ENCODE results near the gene SSBP1. TPM values are rescaled to one million over a fixed set of nuclear protein-coding genes. Genes with fewer than 3 reads are reported as not detected.

Gene SSBP1
- total and polyA plus RNA-seq, 2 experiments from 2014 or later: 113 to 278 TPM

GRCh38 chr7:141698247-141699015 lies 39.7 kb upstream of the SSBP1 start:
- no peak overlapping the region for H3K9ac ChIP-seq
- no peaks in the 10 kb centered on the region for H3K27me3 ChIP-seq (replicated peaks; ENCODE audit: insufficient read depth)
- H3K9me2 ChIP-seq (ENCODE audit: insufficient read depth): no peaks in the 10 kb centered on the region
- no peaks in the 10 kb centered on the region for H3K9me3 ChIP-seq (ENCODE audit: low read depth)
- no peak overlapping the region for H2AFZ ChIP-seq
- H3K4me3 ChIP-seq: no peak overlapping the region
- H3K4me1 ChIP-seq (ENCODE audit: insufficient read depth): no peaks in the 10 kb centered on the region
- no peaks in the 10 kb centered on the region; the same call in 1 of the 2 replicates for H3F3A ChIP-seq (ENCODE audit: insufficient read depth)
- H3K4me2 ChIP-seq (ENCODE audit: unreplicated experiment): no peak overlapping the region
- no peaks in the 10 kb centered on the region for H3K36me3 ChIP-seq (ENCODE audit: low read depth)
- H3K27ac ChIP-seq: no peak overlapping the region
- no peaks in the 10 kb centered on the region; the same call in 1 of the 2 replicates for H3K79me2 ChIP-seq (ENCODE audit: insufficient read depth)
- in situ Hi-C loops (cut with MboI): no loop called here
- 80 to 94% methylated on average over 1 of the region's 1 CpG for WGBS, 2 experiments (ENCODE audit: low coverage in 1 of 2, low lambda C conversion rate in 2 of 2, missing lambda C conversion rate in 2 of 2)
- no peak for DNase-seq
- no peaks in the 10 kb centered on the region for H4K20me1 ChIP-seq (ENCODE audit: insufficient read depth)
- TF ChIP-seq EZH2phosphoT487 (IDR thresholded peaks at IDR 0.05; ENCODE audit: insufficient read depth, low read depth) (no peak), EZH2 (IDR thresholded peaks at IDR 0.05; ENCODE audit: insufficient read depth, poor library complexity, severe bottlenecking) (no peak)

DNA sequence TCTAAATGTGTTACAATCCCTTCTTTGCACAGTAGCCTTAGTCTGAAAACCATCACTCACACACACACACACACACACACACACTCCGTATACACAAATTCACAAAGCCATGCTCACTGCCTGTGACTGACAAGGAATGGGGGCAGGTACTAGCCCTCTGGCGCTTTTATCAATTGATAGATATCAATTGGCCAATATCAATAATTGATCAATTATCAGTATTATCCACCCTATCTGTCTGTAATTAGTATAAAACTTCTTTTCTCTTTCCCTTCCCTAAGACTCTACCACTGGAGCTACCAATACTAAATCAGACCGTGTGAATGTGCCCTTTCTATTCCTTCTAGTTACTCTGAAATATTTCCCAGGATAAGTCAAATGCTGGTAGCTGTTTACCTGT lies 38.3 kb upstream of the SSBP1 start:
- in situ Hi-C loops (cut with MboI): no loop called here
- Histone ChIP-seq H4K20me1 (ENCODE audit: insufficient read depth) (no peaks in the 10 kb centered on the region), H3K4me3 (no peak overlapping the region), H3K4me1 (ENCODE audit: insufficient read depth) (no peaks in the 10 kb centered on the region), H2AFZ (no peak overlapping the region), H3F3A (ENCODE audit: insufficient read depth) (no peaks in the 10 kb centered on the region; the same call in 1 of the 2 replicates), H3K79me2 (ENCODE audit: insufficient read depth) (no peaks in the 10 kb centered on the region; the same call in 1 of the 2 replicates), H3K9me3 (ENCODE audit: low read depth) (no peaks in the 10 kb centered on the region), H3K27ac (no peak overlapping the region), H3K4me2 (ENCODE audit: unreplicated experiment) (no peak overlapping the region), H3K9me2 (ENCODE audit: insufficient read depth) (no peaks in the 10 kb centered on the region), H3K36me3 (ENCODE audit: low read depth) (no peaks in the 10 kb centered on the region), H3K9ac (no peak overlapping the region), H3K27me3 (replicated peaks; ENCODE audit: insufficient read depth) (no peaks in the 10 kb centered on the region)
- WGBS, 2 experiments (ENCODE audit: low coverage in 1 of 2, low lambda C conversion rate in 2 of 2, missing lambda C conversion rate in 2 of 2): 85 to 92% methylated on average over 3 of the region's 3 CpGs
- no peak for DNase-seq
- TF ChIP-seq EZH2 (IDR thresholded peaks at IDR 0.05; ENCODE audit: insufficient read depth, poor library complexity, severe bottlenecking) (no peak), EZH2phosphoT487 (IDR thresholded peaks at IDR 0.05; ENCODE audit: insufficient read depth, low read depth) (no peak)

DNA sequence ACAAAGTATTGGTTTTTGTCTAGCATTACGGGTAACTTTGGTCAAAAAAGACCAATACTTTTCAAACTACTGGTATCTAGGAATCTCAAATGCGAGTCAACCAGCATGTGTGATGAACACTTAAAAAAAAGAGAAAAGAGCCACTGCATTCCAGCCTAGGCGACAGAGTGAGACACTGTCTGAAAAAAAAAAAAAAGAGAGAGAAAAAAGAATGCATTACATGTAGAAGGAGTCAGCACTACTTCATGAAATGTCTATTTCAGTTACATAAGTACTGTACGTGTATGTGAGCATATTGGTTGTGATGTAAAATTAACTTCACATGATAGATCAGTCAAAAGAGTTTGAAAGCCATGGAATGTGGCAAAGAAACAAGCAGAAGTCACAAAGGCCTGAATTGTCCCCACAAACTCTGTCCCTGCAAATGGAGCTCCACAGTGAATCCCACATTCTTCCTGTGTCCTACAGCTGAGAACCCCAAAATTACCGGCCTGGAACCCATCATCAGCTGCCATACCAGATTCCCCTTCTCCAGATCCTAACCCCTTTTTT lies 37.8 kb upstream of the SSBP1 start:
- peak overlapping the region; percentile 55 for H3K4me2 ChIP-seq (ENCODE audit: unreplicated experiment)
- H3K4me3 ChIP-seq: peak overlapping the region; percentile 76; the same call in 1 of the 2 replicates
- H2AFZ ChIP-seq: peak overlapping the region; percentile 73
- no peaks in the 10 kb centered on the region for H3K4me1 ChIP-seq (ENCODE audit: insufficient read depth)
- H3K36me3 ChIP-seq (ENCODE audit: low read depth): no peaks in the 10 kb centered on the region
- in situ Hi-C loops (cut with MboI): no loop called here
- TF ChIP-seq EZH2phosphoT487 (IDR thresholded peaks at IDR 0.05; ENCODE audit: insufficient read depth, low read depth): no peak
- TF ChIP-seq EZH2 (IDR thresholded peaks at IDR 0.05; ENCODE audit: insufficient read depth, poor library complexity, severe bottlenecking): no peak
- DNase-seq: peak; percentile 38
- no peak overlapping the region for H3K9ac ChIP-seq
- H3K27me3 ChIP-seq (replicated peaks; ENCODE audit: insufficient read depth): no peaks in the 10 kb centered on the region
- WGBS, 2 experiments (ENCODE audit: low coverage in 1 of 2, low lambda C conversion rate in 2 of 2, missing lambda C conversion rate in 2 of 2): 57 to 62% methylated on average over 4 to 5 of the region's 5 CpGs
- no peaks in the 10 kb centered on the region for H3K9me3 ChIP-seq (ENCODE audit: low read depth)
- H3K79me2 ChIP-seq (ENCODE audit: insufficient read depth): no peaks in the 10 kb centered on the region; the same call in 1 of the 2 replicates
- no peaks in the 10 kb centered on the region; the same call in 1 of the 2 replicates for H3F3A ChIP-seq (ENCODE audit: insufficient read depth)
- H3K9me2 ChIP-seq (ENCODE audit: insufficient read depth): no peaks in the 10 kb centered on the region
- no peaks in the 10 kb centered on the region for H4K20me1 ChIP-seq (ENCODE audit: insufficient read depth)
- H3K27ac ChIP-seq: no peak overlapping the region

DNA sequence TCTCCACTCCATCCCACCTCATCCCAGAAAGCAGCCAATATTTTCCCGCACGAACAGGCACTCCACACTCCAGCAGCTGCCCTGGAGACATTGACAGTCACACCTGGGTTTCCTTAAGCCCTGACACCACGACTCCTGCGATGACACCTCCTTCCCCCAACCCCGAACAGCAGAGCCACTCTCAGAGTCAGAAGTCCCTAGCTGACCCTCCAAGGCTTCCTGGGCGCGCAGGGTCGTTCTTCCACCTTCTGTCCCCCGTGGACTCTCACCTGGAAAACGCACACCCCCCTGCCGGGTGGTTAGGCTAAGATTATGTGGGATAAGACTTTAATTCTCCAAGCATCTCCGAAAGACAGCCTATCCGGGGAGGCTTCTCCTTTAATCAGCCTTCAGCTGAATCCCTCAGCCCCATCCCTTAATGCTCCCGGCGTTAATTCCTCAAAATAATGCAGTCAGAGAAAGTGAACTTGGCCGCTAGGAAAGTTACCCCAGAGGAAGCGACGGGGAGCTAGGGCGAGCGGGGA lies 37.2 kb upstream of the SSBP1 start:
- Histone ChIP-seq H3K9me3 (ENCODE audit: low read depth) (no peaks in the 10 kb centered on the region), H4K20me1 (ENCODE audit: insufficient read depth) (no peaks in the 10 kb centered on the region), H3K4me1 (ENCODE audit: insufficient read depth) (no peaks in the 10 kb centered on the region), H3K9me2 (ENCODE audit: insufficient read depth) (no peaks in the 10 kb centered on the region), H3K36me3 (ENCODE audit: low read depth) (no peaks in the 10 kb centered on the region), H3F3A (ENCODE audit: insufficient read depth) (no peaks in the 10 kb centered on the region; the same call in 1 of the 2 replicates), H3K27me3 (replicated peaks; ENCODE audit: insufficient read depth) (no peaks in the 10 kb centered on the region), H3K9ac (peak overlapping the region; percentile 50; the same call in 1 of the 2 replicates), H3K79me2 (ENCODE audit: insufficient read depth) (no peaks in the 10 kb centered on the region), H3K4me3 (peak overlapping the region; percentile 76), H3K27ac (no peak overlapping the region), H3K4me2 (ENCODE audit: unreplicated experiment) (peak overlapping the region; percentile 55), H2AFZ (peak overlapping the region; percentile 73)
- in situ Hi-C loops (cut with MboI): no loop called here
- no peak for TF ChIP-seq EZH2phosphoT487 (IDR thresholded peaks at IDR 0.05; ENCODE audit: insufficient read depth, low read depth)
- no peak for TF ChIP-seq EZH2 (IDR thresholded peaks at IDR 0.05; ENCODE audit: insufficient read depth, poor library complexity, severe bottlenecking)
- WGBS, 2 experiments (ENCODE audit: low coverage in 1 of 2, low lambda C conversion rate in 2 of 2, missing lambda C conversion rate in 2 of 2): 11 to 14% methylated on average over 20 of the region's 20 CpGs
- peak; percentile 59 for DNase-seq

All from GM23248 (cell line).